GM19372 (cell line): Measurements from ENCODE around the gene KLHL30.
A peak's percentile ranks its signal among the peaks of the same experiment; 100 is the strongest.

Source experiments
- ATAC-seq: cut with Tn5 transposase; IDR thresholded peaks from one replicate; pipeline ENCODE4 v1.9.1; 2021; ENCODE audit warnings: mild to moderate bottlenecking, low read depth, moderate library complexity; ENCODE audit not compliant: unreplicated experiment

KLHL30 gene

DNA sequence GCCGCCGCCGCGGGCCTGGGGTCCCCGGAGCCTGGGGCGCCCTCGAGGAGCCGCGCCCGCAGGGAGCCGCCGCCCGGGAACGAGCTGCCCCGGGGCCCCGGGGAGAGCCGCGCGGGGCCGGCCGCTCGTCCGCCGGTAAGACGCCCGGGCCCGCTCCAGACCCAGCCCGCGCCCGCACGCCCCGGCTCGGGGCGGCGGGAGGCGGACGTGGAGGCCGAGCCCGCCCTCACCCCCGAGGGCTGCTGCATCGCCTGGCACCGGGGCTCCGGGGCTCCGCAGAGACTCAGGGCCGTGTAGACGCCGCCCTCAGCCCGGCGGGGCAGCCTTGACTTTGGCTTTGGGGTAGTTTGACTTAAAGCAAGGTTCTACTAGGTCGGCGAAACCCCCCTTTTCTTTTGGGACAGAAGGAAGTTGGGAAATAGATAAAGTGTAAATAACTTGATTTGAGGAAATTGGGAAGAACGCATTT is 20.6 kb downstream of the KLHL30 start:
- peak; percentile 24 for ATAC-seq

DNA sequence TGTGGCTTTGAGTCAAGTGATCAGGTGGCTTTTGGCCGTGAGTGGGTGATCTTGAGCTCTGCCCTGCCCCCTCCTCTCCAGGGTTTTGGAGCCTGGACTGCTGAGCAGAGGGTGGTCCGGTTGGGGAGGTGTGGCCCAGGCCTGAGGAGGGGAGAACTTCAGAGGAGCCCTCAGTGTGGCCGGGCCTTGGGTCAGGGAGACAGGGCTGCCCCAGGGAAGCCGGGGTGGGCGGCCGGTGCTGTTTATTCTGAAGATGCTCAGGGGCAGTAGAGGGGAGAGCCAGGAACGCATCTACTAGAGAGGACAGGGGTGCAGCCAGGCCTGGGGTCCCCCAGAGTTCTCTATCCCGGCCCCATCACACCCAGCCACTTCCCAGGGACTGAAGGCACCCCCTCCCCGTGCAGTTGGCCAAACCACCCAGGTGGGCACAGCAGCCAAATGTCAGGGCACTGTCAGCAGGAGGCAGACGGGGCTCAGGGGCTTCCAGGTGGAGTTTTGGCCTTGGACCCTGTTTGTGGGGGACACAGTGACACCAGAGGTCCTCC is 21.3 kb downstream of the KLHL30 start:
- ATAC-seq = no peak

DNA sequence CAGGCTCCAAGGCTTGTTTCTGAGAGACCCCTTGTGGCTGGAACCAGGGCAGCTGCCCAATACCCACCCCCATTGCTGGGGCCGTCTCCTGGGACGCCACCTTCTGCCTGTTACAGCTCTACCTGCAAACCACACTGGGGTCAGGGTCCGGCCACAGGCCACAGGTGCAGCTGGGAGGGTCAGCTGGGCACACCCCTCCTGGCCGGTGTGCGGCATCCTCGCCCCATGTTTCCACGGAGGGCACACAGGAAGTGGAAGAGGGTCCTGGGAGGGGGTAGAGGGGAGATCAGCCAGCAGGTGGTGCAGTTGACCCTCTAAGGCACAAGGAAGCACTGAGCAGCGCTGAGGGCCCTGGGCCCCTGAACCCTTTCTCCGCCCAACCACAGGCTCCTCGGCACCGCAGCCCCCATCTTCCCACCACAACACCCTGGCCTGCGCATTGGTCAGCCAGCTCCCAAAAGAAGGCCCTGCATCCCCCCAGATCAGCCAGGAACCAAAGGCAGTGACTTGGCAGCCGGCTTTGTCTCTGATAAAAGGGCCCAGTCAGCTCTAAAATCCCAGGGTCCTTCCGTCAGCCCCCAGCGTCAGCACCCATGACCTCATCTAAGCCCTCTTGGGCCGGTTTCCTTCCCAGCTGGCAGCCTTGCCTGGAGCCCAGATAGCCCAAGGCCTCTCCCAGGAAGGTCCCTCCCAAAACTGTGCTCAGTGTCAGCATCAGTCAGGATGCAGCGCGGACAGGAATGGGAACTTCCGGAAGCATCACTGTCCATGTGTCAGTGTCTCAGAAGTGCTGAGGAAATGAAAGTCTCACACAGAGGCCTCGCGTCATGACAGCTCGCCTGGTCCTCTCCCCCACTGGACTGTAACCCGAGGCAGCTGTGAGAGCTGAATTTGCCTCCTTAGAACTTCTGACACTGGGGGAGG is 22.0 kb downstream of the KLHL30 start:
- no peak for ATAC-seq

DNA sequence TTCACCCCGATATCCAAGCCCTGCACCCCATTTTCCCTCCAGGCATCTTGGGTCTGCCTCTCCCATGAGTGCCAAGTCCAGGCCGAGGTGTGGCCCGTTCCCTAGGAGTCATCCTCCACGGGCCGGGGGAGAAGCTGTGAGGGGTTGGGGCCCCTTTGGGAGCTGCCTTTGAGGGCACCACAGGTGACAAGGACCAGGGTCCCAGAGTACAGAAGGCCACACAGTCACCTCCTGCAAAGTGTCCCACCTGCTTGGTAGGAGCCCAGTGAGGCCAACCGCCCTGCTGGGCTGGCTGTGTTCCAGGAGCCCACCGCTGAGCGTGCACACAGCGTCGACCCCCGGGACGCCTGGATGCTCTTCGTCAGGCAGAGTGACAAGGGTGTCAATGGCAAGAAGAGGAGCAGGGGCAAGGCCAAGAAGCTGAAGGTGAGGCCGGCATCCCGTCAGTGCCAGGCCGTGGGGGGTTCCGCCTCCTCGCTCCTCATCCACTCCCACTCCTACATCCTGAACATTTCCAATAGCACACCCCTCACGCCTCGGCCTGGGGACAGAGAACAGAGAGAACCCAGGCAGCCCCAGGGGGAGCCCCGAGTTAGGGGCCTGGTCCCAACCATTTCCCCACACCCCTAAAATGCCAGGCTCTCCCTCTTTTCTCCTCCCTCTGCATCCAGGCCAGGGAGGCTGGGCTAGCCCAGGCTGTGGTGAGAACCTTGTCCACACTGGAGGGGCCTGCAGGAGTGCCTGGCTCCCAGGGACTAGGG is 23.0 kb downstream of the KLHL30 start:
- no peak for ATAC-seq

DNA sequence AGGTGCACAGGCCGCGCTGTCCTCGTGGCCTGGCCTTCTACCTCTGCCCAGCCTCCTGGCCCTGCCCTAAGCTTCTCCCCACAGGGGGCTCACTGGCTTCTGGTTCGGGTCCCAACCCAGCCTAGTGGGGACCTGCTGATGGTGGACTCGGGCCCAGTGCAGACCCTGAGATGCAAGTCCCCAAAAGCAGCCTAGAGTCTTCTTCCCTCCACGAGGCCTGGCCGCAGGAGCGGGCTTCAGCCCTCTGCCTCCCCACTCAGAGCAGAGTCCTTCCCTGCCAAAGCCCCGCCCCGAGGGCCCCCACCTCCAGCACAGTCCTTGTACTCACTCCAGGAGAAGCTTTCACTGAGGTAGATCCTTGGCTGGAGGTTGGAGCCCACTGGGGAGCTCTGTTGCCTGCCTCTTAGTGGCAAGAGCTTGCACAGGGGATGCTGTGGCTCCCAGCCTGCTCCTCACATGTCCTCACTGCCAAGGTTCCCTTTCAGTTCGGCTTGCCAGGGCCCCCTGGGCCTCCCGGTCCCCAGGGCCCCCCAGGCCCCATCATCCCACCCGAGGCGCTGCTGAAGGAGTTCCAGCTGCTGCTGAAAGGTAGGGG is 23.9 kb downstream of the KLHL30 start:
- ATAC-seq = no peak

DNA sequence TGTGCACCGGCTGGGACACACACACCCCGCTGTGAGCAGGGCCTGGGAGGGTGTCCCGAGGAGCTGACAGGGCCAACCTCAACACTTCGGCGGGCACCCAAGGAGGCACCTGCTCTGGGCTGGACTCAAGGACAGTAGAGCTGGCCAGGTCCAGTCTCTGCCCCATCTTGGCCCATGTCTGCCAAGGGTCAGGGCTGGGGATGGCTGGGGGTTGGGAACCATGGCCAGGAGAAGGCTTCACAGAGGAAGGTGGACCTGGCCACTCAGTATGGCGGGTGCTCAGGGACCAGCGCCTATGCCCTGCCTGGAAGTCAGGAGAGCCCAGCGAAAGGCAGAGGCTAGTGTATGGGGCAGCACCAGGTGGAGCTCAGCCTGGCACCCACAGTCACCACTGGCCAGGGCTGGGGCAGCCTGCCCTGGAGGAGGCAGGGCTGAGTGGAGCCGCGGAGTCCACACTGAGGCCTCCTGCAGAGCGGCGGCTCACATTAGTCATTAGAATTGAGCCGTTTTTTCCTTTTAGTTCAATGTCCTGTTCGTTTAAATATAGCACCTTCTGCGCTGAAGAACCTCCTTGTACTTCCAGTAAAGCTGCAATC is 24.5 kb downstream of the KLHL30 start:
- no peak for ATAC-seq

DNA sequence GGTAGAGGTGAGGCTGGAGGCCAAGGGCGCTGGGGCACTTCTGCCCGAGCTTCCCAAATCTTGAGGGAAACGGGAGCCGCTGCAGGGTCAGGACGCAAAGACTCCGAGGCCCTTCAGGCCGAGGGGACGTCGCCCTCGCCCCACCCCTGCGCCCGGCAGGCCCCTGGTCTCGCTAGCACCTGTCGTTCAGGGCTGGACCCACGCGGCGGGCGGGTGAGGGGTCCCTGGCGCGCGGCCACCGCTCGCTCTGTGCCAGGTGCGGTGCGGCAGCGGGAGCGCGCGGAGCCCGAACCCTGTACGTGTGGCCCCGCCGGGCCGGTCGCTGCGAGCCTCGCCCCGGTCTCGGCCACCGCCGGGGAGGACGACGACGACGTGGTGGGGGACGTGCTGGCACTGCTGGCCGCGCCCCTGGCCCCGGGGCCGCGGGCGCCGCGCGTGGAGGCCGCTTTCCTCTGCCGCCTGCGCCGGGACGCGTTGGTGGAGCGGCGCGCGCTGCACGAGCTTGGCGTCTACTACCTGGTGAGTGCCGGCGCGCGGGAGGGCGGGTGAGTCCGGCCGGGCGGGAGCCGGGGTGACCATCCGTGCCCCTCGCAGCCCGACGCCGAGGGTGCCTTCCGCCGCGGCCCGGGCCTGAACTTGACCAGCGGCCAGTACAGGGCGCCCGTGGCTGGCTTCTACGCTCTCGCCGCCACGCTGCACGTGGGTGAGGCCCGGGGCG is 25.2 kb downstream of the KLHL30 start:
- no peak for ATAC-seq

DNA sequence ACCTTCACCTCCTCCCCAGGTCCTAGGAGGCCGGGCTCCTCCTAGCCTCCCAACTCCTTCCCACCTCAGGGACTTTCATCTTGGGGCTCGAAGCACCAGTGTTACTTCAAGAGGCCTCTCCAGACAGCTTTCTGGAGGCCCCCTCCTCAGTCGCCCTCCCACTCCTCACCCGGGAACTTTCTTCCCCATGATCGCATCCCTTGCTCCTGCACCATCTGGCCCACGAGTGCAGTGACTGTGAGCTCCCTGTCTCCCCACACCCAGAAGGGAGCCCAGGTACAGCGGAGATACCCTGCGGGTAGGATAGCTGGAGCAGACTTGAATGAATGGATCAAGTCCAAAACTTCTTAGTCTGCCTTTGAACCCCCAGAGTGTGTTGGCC is 26.4 kb downstream of the KLHL30 start:
- ATAC-seq = no peak

DNA sequence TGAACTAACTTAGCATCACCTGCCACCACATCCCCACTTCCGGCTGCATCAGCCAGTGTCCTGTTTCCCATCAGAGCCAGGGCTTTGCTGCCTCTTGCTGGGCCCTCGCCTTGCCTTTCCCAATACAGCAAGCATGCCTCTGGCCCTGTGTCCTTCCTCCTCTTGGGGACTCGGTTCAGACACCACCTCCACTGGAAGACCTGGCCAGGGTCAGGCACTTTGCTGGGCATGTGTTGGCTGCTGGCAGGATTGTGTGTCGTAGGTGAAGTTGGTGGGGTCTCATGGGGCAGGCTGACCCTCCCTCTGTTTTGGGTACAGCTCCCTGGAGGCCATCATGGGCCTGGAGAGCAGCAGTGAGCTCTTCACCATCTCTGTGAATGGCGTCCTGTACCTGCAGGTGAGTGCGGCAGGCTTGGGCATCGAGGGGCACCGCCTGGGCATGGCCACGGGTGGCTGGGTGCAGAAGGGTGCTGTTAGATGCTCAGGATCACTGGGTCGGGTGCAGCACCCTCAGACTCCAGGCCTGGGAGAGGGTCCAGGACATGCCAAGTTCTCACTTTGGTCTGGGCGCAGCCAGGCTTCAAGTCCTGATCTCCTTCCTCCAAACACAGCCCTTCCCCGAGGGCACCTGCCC is 26.9 kb downstream of the KLHL30 start:
- ATAC-seq = no peak

DNA sequence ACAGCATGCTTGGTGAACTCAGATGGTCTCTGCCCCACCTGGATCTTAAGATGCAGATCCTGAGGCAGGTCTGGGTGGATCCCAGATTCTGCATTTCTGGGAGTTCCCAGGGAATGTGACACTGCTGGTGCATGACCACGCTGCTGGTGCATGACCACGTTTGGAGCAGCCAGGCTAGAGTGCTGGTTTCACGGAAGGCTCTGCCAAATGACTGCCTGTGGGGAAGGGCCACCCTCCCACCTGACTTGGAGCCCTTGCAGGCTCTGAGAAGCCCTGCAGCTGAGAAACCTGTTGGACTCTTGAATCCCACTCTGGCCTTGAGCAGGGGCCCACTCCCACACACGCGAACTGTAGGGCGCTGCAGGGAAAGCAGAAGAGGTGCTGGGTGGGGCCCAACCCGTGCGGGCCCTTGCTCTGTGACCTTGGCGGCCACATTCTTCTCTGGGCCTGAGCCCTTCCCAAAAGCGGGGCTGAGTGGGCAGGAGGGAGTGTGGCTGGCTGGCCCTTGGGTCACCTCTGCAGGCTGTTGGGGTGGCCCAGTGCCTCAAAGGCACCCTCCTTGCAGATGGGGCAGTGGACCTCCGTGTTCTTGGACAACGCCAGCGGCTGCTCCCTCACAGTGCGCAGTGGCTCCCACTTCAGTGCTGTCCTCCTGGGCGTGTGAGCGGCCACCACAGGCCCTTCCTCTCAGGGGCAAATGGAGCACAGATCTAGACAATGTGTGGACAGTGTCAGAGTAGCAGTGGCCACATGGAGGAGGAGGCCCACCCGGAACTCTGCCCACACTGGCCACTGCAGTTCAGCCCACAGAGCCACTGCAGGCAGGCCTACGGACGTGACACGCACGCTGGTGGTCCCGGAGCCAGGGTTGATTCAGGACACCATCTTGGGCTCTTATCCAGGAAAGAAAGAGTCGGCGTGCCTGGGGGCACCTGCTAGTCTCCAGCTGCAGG is 28.2 kb downstream of the KLHL30 start:
- ATAC-seq = no peak

DNA sequence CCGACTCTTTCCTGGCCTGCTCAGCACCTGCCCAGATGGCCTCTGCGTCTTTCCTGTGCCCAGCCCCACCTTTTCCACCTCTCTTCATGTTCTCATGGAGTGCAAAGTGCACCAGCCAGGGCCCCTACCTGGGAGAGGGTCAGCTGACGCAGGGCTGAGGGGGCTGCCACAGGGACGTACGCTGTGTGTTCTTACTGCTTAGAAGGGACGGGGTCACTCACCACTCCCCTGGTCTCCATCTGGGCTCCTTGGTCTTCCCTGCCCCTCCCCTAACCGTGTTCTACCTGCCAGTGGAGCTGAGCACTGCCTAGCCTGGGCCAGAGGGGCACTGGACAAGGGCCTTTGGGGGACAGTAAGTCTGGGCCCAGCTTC is 28.9 kb downstream of the KLHL30 start:
- no peak for ATAC-seq

DNA sequence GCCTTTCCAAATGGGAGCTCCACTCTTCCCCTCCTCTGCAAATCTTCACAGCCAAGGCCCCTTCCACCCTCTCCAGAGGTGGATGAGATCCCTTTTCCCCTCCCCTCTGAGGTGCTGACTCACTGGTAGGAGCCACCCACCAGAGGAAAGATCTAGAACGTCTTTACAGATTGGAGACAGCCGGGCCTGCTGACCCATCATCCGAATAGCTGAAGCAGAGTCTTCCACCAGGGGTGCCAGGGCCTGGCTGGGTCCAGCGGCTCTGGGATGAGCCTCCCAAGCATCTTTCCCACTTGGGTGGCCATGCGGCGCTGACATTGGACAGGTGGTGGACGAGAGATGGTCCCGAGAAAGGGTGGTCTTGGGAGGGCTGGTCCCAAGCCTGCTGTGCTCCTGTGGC is 29.3 kb downstream of the KLHL30 start:
- no peak for ATAC-seq

DNA sequence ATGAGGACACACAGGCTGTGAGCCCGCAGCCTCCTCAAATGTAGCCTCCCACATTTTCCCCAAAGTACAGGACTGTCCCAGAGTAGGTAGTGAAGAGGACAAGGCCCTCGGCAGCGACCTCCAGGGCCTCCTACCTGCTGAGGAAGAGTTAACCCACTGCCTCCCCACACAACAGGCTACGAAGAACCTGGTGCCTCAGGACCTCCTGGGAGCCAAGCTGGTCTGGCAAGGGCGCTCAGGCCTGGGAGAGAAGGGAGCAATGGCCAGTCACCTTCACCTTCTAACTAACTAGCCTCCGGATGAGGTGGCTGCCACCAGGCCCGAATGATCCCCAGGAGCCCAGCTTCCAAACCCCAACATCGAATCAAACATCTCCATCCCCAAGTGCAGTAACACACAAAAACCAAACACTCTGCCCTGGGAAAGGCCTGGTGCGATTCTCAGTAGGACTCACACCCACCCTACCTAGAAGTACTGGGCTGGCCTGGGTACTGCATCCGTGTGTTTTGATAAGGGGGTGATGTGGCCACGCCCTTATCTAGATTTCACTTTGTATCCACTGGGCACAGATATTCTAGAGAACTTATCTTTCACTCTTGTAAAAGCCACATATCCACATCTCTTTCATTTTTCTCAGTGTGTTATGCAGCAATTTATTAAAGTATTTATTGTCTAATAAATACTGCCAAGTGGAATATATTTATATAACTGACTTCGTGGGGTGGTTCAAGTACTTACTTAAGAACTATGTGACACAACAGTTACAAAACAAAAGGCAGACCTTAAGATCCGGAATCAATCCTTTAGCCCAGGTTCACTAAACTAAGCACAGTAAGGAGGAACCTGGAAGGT is 30.0 kb downstream of the KLHL30 start:
- no peak for ATAC-seq

DNA sequence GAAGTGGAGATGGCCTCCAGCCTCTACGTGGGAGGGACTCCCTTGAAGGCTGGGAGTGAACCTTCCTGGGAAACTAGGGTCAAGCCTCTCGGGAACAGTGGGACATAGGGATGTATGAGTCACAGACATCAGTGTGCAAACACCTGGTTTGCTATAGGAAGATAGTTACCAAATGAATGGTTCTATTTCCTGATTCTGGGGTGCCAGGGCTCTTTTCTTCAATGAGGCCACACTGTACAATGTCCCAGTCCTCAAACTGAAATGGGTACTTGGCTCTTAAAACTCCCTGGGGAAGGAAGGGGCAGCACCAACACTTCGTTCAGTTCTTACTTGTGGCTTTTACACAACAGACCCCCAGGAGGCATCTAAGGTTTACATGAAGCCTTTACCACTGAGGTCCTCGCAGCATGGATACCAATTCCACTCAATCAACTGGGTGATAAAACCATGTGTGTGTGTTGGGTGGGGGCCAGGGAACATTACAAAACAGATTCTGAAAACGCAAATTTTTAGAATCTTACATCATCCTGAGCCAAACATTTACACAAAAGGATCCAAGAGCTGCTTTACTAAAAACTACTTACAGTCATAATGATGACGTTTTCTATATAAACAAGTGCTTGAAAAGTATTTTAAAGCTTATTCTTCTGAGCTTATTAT is 30.7 kb downstream of the KLHL30 start:
- no peak for ATAC-seq

DNA sequence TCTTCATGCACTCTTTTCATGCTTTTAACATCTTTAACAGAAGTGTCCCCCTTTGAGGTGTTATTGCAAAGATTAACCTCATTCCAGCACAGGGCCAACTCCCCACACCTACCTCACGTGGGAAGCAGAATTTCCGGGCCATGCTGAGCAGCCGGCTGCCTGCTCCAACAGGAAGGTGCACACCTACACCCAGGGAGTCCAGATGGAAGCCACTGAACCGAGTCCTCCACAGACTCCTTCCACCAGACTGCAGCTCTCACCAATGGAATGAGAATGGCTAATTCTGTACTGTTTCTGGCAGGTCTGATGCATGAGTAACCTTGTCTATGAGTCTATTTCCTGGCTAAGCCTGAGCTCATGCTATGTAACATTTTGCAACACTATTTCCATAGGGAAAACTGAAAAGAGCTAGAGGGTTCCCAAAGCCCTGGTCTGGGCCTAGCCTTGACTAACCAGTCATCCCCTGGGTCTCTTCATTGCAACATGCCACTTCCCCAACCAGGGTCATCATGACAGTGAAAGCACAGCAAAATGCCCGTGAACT is 31.3 kb downstream of the KLHL30 start:
- ATAC-seq = no peak

DNA sequence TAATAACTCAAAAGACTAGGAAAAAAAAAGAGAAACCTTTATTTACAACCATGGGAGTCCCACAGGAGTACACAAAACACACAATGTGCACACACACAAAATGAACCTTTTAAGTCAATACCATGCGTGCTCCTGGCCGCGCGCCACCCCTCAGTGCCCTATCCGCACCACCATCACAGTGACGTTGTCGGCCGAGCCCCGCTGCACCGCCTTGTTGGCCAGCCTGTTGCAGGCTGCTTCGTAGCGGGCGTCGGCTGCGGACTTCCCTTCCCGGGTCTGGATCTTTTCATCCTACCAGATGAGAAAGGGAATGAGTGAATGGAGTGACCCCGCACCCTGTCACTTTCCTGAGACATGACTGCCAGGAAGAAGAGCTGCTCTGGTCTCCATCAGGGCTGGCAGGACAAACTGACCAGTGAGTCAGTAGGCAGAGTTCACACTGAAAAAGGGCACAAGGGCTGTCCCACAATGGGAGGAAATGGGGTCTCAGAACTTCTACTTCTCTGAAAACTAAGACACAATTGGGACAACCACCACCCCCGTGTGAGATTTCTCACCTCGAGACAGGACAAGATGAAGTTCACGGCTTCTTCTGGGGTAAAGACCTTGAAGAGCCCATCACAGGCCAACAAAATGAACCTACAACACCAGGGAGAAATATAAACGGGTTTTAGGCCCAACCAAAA is 32.1 kb downstream of the KLHL30 start:
- ATAC-seq = no peak
